Upper lobe of left lung (tissue), 4 donors: ENCODE measurements around the gene JOSD1.

Source experiments
- POLR2A ChIP-seq, 4 donors: fragments of 450-650 bp; IDR thresholded peaks; one replicate each; pipeline ENCODE4 v1.5.1; 2016 to 2017; ENCODE audit warnings: antibody characterized with exemption in 4 of 4, mild to moderate bottlenecking in 2 of 4
- TF ChIP-seq, protein P1 (sequence below), 6 experiments: fragments of 450-650 bp in 4 of 6; fragments of 200-600 bp in 2 of 6; sonication (generic) in 2 of 6; IDR thresholded peaks; one replicate each; pipeline ENCODE4 v1.5.1; 2016 to 2019; ENCODE audit warnings: antibody characterized with exemption in 6 of 6

DNA sequence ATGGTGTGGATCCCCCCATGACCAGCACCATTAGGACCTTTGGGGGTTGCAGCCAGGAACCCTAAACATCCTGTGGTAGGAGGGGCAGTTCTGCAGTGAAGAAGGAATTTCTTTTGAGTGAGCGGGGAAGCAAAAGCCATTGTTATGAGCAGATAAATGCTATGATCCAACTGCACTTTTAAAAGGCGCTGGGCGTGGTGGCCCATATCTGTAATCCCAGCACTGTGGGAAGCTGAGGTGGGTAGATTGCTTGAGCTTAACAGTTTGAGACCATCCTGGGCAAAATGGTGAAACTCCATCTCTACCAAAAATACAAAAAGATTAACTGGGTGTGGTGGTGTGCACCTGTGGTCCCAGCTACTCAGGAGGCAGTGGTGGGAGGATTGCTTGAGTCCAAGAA, 24.9 kb downstream of the JOSD1 start:
- TF ChIP-seq, protein P1, sequence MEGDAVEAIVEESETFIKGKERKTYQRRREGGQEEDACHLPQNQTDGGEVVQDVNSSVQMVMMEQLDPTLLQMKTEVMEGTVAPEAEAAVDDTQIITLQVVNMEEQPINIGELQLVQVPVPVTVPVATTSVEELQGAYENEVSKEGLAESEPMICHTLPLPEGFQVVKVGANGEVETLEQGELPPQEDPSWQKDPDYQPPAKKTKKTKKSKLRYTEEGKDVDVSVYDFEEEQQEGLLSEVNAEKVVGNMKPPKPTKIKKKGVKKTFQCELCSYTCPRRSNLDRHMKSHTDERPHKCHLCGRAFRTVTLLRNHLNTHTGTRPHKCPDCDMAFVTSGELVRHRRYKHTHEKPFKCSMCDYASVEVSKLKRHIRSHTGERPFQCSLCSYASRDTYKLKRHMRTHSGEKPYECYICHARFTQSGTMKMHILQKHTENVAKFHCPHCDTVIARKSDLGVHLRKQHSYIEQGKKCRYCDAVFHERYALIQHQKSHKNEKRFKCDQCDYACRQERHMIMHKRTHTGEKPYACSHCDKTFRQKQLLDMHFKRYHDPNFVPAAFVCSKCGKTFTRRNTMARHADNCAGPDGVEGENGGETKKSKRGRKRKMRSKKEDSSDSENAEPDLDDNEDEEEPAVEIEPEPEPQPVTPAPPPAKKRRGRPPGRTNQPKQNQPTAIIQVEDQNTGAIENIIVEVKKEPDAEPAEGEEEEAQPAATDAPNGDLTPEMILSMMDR (IDR thresholded peaks at IDR 0.05), result no peak
- no peak for TF ChIP-seq POLR2A (IDR thresholded peaks at IDR 0.05)
